Activated CD8-positive, alpha-beta memory T cell treated with anti-CD3 and anti-CD28 coated beads, Interleukin-2, amount 50 U/mL, for 1 hour (primary cell): Measurements from ENCODE around the gene NKAPL.
"Not testable (repeated sequence)": the region's sequence is repeated elsewhere in the genome, so short reads cannot be mapped to it uniquely, and the experiment has no call there.

Experiments used
- DNase-seq: peaks from one replicate; pipeline ENCODE4 v3.0.0-alpha.2; 2020; ENCODE audit errors: extremely low read depth

The NKAPL gene

DNA sequence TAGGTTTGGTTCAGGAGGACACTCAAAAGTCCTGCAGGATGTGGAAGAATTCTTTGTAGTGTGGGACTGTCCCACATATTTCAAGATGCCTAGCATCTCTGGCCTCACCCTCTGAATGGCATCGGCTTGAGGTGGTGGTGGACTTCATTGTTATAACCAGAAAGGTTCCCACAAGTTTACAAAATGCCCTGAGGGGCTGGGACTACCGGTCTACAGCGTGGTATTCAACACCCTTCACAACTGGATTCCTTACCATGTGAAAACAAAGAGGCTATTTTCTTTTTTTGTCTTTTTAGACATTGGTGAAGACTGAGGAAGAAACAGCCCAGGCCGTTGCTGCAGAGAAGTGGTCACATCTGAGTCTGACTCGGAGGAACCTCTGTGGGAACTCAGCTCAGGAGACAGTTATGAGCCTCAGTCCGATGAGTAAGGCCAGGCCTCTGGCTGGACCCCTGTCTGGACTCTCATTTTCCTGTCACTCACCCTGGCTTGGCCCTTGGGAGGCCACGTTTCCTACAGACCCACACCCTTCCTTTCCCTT is 37.5 kb downstream of the NKAPL start:
- no peak for DNase-seq

- no peak for DNase-seq
These were observed 44.5 kb downstream of the NKAPL start for GRCh38 chr6:28303570-28303969.

- not testable (repeated sequence) for DNase-seq
These were observed 47.3 kb downstream of the NKAPL start for GRCh38 chr6:28306363-28306762.
